ENCODE data around the gene FMN1.
"Not testable (repeated sequence)": the region's sequence is repeated elsewhere in the genome, so short reads cannot be mapped to it uniquely, and the experiment has no call there.

FMN1 gene

GRCh38 chr15:32953533-32953910 is 241.0 kb downstream of the FMN1 start:
- no peak for DNase-seq

DNA sequence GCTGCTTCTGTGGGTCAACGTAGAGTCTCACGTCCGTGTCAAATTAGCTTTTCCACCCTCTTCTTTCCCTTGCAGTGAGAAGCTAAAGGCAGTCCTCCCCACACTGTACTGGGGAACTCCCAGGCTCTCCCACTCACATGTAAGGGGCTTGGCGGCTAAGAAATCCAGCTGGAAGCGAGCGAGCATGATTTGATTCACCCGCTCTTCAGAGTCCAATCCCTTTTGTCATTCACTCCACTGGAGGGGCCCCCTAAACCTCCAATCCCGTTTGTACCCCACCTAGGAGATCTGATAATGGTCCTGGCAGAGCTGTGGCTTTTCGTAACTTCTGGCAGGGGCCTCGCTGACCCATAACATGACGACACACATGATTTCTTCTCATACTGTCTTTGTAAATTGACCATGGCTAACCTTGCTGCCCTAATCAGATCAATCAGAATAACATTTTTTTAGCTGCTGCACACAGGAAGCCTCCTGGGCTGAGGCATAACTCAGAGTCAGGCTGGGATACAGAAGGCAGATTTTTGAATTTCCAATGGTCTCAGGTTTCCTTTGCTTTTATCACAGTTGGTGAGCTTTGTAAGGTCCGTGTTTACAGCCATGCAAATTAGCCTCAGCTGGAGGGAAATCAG is 241.5 kb downstream of the FMN1 start:
- DNase-seq, result no peak

DNA sequence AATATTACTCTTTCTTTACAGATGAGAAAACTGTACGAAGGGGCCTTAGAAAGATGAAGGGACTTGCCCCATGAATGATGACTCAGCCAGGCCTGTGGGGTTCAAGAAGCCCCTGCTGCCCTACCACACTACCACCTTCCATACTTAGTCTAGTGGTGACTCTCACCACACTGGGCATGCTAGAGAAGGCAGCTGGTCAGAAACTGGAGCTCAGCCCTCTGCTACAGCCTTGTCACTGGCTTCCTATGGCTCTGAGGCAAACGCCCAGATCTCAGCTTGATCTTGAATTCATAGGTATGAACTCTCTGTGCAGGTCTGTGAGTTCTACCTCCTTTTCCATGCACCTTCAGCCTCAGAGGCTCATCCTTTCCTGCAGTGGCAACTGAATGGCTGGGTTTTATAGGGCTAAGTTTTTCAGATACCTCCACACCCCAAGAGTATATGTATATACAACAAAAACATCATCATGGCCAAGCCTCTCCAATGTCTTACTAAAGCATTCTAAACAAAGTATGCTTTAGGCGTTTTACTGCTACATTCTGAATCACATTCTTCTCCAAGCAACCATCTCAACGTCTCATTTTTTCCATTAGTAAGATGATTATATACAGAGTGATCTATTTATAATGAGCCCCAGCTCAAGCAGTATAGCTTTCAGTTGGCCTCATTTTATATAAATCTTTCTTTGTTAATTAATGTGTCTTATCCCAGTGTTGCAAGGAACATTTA is 242.6 kb downstream of the FMN1 start:
- no peak for DNase-seq

- DNase-seq, result not testable (repeated sequence)
Observed at GRCh38 chr15:32950051-32950450, 244.5 kb downstream of the FMN1 start.

GRCh38 chr15:32946210-32946609 is 248.3 kb downstream of the FMN1 start:
- DNase-seq, result no peak

DNA sequence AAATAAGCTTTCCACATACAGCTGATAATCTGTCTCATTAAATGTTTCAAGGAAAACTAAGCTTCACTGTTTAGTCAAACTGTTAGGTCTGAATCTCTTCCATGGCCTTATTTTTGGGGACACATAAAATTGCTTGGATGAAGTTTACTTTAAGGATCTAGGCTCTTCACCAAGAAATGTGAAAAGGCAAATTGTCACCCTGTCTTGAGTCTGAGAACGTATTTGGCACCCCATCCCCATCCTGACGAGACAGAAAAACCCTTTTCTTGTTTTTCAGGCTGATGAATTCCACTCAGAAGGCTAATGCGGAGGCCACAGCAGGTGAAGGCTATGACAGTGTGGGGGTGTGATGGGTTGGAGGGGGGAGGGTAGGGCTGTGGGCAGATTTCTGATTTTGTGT is 250.1 kb downstream of the FMN1 start:
- DNase-seq, result no peak

DNA sequence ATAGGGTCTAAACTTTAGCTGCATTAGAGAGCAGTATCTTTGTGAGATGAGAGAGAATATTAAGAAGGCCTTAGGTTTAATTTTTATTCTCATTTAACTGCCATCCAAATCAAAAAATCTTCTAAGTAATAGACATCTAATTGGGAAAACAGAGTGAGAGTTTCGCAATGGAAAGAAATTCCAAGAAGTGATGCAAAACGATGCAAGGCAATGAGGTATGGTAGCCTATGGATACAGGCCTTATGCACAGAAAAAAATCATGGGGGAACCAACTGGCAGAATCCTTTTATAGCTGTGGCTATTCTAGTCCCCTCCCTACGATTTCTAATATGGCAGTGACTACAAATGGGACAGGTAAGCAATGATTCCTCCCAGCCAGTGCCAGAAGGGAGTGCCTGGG is 250.8 kb downstream of the FMN1 start:
- no peak for DNase-seq

GRCh38 chr15:32942401-32942841 is 252.1 kb downstream of the FMN1 start:
- DNase-seq, result no peak

- DNase-seq, result no peak
Observed at GRCh38 chr15:32941823-32942222, 252.7 kb downstream of the FMN1 start.

DNA sequence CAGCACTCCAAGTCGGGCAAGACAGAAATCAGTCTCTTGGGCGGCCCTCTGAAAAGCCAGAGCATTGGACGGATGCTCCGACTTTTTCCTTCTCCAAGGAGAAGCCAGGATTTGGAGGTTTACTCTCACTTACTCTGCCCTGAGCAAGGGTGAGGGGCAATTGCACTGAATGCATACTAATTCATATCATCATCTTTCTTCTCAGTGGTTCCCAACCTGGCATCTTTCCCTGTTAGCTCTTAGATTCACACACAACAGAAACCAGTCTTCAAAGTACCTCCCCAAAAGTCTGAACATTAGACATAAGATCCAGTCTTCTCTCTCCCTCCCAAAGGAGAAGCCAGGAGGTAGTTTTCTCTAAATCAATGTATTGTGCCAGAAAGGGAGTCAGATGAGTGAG is 257.5 kb downstream of the FMN1 start:
- no peak for DNase-seq

DNA sequence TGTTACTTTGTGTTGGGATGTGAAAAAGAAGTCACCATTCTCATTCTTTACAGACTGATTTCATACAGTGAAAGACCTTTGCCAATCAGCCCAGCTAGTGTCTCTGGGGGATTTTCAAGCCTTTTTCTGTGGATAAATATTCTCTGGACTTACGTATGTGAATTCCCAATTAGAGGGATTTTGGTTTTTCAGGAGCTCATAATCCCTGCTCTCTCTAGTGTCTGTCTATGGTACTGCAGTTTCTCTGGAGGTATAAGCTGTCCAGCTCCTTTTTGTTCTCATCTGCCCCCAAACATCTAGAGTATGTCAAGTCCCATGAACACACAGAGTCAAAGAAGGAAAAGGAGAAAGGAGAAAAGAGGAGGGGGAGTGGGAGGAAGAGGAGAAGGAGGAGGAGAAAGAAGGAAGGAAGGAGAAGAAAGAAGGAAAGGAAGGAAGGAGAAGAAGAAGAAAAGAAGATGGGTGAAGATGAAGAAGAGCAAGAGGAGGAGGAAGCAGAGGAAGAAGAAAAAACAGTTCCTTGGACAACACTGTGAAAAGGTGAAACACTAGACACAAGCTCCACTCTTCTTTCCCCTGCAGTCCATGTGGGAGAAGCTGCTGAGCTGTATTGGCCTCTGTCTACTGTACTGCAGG is 258.1 kb downstream of the FMN1 start:
- no peak for DNase-seq

DNA sequence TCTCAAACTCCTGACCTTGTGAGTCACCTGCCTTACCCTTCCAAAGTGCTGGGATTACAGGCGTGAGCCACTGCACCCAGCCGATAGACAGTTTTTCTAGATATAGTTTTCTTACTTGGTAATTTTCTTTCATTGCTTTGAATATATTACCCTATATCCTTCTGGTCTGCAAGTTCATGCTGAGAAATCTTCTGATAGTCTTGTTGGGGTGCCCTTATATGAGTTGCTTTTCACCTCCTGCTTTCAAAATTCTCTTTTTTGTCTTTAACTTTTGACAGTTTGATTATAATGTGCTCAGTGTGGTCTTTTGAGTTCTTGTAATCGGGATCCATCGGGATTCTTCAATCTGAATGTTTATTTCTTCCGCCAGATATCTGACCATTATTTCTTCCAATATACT is 259.4 kb downstream of the FMN1 start:
- DNase-seq, result no peak

DNA sequence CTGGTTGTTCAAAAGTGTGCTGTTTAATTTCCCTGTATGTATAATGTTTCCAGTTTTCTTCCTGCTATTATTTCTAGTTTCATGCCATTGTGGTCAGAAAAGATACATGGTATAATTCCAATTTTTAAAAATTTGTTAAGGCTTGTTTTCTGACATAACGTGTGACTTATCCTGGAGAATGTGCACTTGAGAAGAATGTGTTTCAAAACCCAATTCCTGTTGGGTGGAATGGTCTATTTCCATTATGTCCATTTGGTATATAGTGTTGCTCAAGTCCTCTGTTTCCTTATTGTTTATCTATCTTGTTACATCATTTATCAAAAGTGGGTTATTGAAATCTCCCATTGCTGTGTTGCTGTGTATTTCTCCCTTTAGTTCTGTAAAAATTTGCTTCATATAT is 261.3 kb downstream of the FMN1 start:
- DNase-seq, result no peak

DNA sequence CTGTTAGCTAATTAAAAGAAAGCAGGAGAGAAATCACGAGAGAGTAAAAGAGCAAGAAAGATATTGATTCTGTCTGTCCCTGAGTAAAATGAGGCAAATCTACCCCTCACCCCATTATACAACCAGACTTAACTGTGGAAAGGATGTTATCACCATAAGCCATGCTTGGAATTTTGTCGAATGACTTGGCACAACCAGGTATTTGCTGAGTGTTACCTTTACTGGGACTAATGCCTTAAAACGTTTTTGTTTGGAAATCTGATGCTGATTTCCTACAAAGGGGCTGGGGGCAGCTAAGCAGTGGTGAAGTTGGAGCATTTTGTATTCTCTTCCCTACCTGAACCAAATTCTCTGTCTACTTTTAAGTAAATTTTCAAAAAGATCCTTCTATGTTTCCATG is 265.6 kb downstream of the FMN1 start:
- DNase-seq, result no peak

GRCh38 chr15:32927124-32927523 is 267.4 kb downstream of the FMN1 start:
- DNase-seq, result no peak

DNA sequence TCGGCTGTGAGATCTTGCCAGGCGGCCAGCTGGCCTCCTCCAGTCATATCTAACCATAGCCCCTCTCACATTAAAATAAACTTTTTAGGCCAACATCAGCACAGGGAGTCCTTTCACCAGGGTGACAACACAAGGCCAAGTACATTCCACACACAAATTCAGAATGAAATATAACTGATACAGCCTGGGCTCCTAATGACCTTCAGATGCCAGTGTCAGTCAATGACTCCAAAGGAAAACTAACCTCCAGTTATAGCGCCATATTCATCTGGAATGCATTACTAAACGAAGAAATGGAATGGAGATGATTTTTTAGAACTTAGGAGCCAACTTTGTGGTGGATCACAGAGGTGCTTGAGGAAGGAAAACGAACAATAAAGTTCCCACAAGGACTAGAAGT is 271.3 kb downstream of the FMN1 start:
- no peak for DNase-seq

DNA sequence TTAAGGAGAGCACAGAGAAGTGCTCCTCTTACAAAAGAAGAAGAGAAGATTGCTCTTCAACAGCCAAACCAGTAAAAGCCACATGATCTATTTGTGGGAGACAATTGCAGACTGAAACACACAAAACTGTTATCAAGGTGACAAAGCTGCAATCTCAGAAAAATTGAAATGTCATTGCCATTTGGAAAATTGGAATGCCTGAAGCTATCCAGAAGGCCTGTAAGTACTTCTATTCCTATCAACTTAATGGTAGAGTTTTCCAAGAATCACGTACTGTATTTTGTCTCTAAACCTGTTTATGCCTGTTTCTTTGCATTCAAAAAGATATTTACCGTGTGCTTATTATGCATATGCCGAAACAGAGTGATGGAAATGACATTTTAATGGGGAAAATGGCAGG is 272.0 kb downstream of the FMN1 start:
- DNase-seq, result no peak

DNA sequence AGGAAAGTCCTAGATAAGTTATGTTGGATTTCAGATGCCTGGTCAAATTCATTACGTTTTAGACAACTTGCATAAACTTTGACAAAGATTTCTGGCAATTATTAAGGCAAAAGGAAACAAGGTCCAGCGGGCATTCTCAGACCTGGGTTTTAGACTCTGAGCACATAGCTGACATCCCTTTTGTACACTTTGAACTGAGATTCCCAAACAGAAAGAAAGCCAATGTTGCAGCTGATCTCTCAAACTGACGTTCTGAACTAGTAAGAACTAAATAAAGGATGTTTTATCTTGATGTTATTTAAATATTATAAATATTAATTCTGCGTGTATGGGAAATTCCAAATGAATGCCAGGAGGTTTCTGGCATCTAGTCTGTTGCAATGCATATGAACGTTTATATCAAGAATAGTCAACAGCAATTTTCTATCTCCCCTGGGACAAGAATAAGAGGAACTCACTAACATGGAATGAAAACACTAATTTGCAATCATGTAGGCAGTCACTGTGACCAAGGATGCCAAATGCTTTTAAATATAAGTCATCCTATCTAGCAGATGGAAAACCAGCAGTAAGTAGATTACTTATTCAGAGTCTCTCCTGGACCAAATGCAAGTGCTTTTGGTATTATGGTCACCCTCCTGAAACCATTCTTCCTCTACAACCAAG is 274.6 kb downstream of the FMN1 start:
- DNase-seq, result peak; percentile 3

- no peak for DNase-seq
Observed at GRCh38 chr15:32918547-32918946, 276.0 kb downstream of the FMN1 start.

DNA sequence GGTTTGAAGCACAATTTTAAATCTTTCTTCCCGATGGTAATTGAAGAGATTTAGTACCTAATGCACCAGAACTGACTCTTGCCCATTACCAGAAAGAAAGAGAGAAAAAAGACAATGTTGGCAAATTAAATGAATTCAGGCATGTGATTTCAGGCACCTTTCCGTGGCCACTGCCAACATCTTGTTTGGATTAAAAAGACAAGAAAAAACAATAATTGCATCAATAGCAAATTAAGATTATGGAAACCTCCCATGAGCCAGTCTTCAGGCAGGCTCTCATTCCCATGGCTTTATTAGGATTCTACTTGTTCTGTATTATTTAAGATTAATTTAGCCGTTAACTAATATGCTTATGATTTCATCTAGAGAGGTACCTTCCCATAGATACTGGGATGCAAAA is 283.7 kb downstream of the FMN1 start:
- no peak for DNase-seq

DNA sequence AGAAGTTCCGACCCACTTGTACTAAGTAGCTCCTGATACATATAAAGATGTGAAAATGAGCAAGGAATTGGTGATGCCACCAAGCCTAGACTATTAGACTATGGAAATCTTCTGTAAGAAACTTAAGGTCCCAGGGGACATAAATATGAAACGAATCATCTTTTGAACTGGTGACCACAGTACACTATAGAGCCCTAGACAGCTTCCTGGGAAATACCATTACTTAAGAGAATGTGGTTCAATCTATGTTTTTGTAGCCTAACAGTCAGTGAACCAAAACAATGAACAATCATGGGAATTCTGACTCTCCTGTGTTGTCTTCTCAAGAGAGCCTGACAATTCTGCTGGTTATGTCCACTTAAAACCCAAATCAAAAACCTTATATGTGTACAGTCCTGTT is 285.1 kb downstream of the FMN1 start:
- no peak for DNase-seq

DNA sequence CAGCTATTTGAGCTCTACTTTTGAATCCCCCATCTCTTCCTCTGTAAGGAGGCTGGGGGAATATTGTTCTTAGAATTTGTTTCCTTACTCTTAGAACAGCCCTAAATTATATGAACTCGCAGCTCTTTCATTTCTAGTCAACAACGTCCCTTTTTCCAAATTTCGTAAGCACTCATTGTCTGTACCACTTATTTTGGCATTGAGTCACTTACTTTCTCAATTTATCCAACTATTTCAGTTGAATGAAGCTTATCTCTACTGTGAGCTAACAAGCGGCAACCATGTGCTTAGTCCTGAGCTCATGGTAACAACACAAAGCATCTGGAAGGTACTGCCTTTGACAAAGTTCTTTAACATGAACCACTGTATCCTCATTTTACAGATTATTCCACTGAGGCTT is 285.6 kb downstream of the FMN1 start:
- no peak for DNase-seq

GRCh38 chr15:32908135-32908801 is 286.2 kb downstream of the FMN1 start:
- no peak for DNase-seq

All from NCI-H345 (cell line).